ENCODE measurements around the gene MARK3. TPM values are rescaled to one million over a fixed set of nuclear protein-coding genes. Genes with fewer than 3 reads are reported as not detected.
A peak's percentile ranks its signal among the peaks of the same experiment; 100 is the strongest.
"Not testable (repeated sequence)": the region's sequence is repeated elsewhere in the genome, so short reads cannot be mapped to it uniquely, and the experiment has no call there.

MARK3 gene
- total and polyA plus RNA-seq, 8 donors = 52.6 to 157 (median 95.0) TPM

DNA sequence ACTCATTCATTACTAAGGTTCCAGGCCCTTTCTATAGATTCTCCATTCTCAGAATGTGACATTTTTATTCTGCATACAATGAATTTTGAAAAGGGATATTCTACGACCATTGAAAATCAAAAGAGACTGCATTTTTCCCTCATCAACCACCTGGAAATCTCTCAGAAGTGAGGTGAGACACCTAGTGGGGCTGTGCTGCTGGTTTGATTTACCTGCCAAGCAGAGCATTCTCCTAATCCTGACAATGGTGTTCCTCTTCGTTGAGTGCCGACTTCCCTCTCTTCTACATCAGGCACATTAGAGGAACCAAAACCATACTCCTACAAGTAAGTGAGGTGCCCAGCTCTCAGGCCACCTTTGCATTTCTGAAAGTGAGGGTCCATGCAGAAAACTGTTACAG lies 122.5 kb downstream of the MARK3 start:
- intact Hi-C loops (cut with DNase I; ENCODE audit: low total_unique reads) = no loop called here
- DNase-seq = no peak
- Histone ChIP-seq H3K36me3 (peaks cover 35 to 86% (median 84%) of the 10 kb centered on the region in 4 donors), H3K27me3 (no peaks in the 10 kb centered on the region), H3K4me3 (no peak overlapping the region), H3K4me1 (peaks cover 6% of the 10 kb centered on the region in 4 donors), H3K9me3 (no peaks in the 10 kb centered on the region), H3K27ac (no peak overlapping the region)
- WGBS, 5 donors = 80 to 89% (median 82%) methylated on average over 3 of the region's 3 CpGs
- no peak for TF ChIP-seq POLR2A (IDR thresholded peaks at IDR 0.05)
- TF ChIP-seq, protein P1, sequence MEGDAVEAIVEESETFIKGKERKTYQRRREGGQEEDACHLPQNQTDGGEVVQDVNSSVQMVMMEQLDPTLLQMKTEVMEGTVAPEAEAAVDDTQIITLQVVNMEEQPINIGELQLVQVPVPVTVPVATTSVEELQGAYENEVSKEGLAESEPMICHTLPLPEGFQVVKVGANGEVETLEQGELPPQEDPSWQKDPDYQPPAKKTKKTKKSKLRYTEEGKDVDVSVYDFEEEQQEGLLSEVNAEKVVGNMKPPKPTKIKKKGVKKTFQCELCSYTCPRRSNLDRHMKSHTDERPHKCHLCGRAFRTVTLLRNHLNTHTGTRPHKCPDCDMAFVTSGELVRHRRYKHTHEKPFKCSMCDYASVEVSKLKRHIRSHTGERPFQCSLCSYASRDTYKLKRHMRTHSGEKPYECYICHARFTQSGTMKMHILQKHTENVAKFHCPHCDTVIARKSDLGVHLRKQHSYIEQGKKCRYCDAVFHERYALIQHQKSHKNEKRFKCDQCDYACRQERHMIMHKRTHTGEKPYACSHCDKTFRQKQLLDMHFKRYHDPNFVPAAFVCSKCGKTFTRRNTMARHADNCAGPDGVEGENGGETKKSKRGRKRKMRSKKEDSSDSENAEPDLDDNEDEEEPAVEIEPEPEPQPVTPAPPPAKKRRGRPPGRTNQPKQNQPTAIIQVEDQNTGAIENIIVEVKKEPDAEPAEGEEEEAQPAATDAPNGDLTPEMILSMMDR (IDR thresholded peaks at IDR 0.05) = no peak
- no peak for TF ChIP-seq EP300 (IDR thresholded peaks at IDR 0.05)
- no peak for TF ChIP-seq POLR2AphosphoS5 (IDR thresholded peaks at IDR 0.05)

DNA sequence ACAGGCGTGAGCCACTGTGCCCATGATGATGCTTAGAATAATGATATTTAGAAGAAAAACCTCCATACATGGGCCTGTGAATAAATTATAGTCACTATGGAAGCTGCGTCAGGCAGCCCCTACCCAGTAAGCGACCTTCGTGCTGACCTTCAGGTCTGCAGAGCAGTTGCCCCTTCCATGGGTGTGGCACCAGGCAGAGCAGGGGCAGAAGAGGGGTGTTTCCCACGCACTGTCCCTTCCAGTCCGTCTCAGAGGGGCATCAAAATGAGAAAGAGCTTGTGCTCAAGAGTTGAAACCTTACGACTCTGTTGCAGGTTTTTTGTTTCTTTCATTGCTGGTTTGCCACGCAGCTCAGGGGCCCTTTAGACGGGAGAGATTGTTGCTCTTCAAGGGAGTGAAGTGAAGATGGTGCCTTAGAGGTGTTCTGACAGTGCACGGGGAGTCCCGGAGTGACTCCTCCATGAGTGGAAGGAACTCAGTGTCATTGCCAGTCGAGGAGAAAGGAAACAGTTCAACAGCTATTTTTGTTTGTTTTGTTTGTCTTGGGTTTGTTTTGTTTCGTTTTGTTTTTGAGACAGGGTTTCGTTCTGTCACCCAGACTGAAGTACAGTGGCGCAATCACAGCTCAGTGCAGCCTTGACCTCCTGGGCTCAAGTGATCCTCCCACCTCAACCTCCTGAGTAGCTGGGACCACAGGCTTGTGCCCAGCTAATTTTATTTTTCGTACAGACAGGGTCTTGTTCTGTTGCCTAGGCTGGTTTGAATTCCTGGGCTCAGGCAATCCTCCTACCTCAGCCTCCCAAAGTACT lies 123.5 kb downstream of the MARK3 start:
- DNase-seq = no peak
- no peak for TF ChIP-seq EP300 (IDR thresholded peaks at IDR 0.05)
- no peak for TF ChIP-seq POLR2A (IDR thresholded peaks at IDR 0.05)
- intact Hi-C loops (cut with DNase I; ENCODE audit: low total_unique reads) = no loop called here
- no peak overlapping the region for H3K4me3 ChIP-seq
- 82 to 87% (median 85%) methylated on average over 16 of the region's 16 CpGs for WGBS, 5 donors
- H3K27ac ChIP-seq = no peak overlapping the region
- no peaks in the 10 kb centered on the region for H3K27me3 ChIP-seq
- peaks cover 27 to 77% (median 74%) of the 10 kb centered on the region in 4 donors for H3K36me3 ChIP-seq
- no peaks in the 10 kb centered on the region for H3K9me3 ChIP-seq
- H3K4me1 ChIP-seq = peaks cover 13 to 16% (median 16%) of the 10 kb centered on the region in 4 donors

DNA sequence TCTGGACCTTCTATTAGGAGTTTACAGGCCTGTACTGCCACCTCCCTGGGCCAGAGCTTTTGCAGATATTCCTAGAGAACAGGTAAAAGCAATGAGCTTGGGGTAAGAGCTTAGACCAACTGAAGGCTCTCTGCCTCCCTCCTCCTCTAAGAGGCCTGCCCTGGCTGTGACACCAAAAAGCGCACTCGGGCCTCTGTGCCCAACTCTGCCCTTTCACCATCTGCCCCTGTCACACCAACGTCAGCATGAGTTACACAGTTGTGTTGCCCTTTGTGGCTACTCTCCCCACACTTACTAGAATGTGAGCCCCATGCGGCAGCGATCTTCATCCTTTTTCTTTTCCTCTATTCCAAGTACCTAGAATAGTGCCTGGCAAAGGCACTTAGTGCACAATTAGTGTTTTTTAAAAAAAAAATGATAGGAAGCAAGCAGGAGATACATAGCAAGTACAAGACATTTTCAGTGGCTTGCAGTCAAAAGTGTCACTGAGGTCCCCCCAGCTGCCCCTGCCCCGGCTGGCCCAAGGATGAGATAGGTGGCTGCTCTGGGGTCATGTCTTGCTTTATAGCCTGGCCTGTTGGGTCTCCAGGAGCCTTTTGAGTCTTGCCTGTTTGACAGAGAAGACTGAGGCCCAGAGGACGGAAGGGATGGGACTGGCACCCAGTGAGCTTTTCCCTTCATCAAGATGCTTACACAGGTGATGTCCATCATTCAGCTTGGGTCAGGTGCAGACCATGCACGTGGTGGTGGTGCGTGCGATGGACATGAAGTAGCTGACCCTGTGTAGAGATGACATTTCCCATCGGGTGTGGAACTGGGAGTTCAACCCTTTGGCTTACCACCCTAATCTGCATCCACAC lies 124.9 kb downstream of the MARK3 start:
- Histone ChIP-seq H3K36me3 (peaks cover 14 to 63% (median 61%) of the 10 kb centered on the region in 4 donors), H3K4me1 (peaks cover 13 to 21% (median 20%) of the 10 kb centered on the region in 4 donors), H3K4me3 (no peak overlapping the region), H3K9me3 (no peaks in the 10 kb centered on the region), H3K27ac (no peak overlapping the region), H3K27me3 (no peaks in the 10 kb centered on the region)
- intact Hi-C loops (cut with DNase I; ENCODE audit: low total_unique reads) = no loop called here
- no peak for DNase-seq
- WGBS, 5 donors = 88 to 92% (median 89%) methylated on average over 9 to 11 of the region's 11 CpGs
- TF ChIP-seq EP300 (IDR thresholded peaks at IDR 0.05) = no peak
- no peak for TF ChIP-seq POLR2A (IDR thresholded peaks at IDR 0.05)
- no peak for TF ChIP-seq POLR2AphosphoS5 (IDR thresholded peaks at IDR 0.05)
- TF ChIP-seq, protein P1 (IDR thresholded peaks at IDR 0.05) = no peak

DNA sequence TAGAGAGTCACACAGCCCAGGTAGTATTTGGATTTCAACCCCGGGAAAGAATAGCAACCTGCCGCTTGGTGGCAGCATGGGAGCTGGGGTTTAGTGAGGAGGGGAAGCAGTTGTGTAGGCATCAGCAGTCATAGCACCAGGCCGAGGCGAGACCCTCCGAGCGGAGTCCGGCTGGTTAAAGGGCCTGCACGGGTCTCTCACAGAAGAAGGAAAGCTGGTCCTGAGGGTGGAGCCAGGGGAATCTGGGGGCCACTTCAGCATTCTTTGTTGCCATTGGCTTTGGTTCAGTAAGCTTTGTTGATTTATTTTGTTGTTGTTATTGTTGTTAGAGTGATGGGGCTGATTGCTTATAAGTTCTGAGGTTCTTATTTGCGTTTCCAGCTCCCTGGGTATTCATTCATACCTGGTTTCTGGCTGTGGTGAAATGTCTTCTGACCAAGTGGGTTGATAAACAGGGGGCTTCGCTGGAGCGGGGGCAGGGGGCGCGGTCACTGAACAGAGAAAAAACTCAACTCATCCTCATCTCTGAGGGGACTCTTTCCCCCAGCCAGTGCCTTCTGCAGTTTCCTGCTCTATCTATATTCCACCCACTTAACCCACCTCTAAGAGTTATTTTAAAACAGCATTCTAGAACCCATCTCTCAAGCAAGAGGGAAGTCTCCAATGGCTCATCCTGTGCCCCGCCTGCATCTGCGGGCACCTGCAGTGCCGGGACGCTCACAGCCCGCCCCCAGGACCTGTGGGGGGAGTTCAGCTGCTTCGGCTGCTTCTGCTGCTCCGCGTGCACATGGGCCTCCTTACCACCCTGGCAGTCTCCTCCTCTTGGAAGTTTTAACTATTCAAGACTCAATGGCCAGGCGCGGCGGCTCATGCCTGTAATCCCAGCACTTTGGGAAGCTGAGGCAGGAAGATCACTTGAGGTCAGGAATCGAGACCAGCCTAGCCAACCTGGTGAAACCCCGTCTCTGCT lies 125.8 kb downstream of the MARK3 start:
- DNase-seq = no peak
- Histone ChIP-seq H3K36me3 (peaks cover 7 to 54% (median 51%) of the 10 kb centered on the region in 4 donors), H3K27me3 (no peaks in the 10 kb centered on the region), H3K4me3 (no peak overlapping the region), H3K9me3 (no peaks in the 10 kb centered on the region), H3K27ac (peak overlapping the region in 1 of 5 donors; percentile 24), H3K4me1 (peaks cover 13 to 21% (median 20%) of the 10 kb centered on the region in 4 donors)
- intact Hi-C loops (cut with DNase I; ENCODE audit: low total_unique reads) = no loop called here
- TF ChIP-seq EP300 (IDR thresholded peaks at IDR 0.05) (no peak), POLR2AphosphoS5 (IDR thresholded peaks at IDR 0.05) (no peak), POLR2A (IDR thresholded peaks at IDR 0.05) (no peak)
- TF ChIP-seq, protein P1 (IDR thresholded peaks at IDR 0.05) = no peak
- 88 to 94% (median 91%) methylated on average over 26 of the region's 26 CpGs for WGBS, 5 donors

DNA sequence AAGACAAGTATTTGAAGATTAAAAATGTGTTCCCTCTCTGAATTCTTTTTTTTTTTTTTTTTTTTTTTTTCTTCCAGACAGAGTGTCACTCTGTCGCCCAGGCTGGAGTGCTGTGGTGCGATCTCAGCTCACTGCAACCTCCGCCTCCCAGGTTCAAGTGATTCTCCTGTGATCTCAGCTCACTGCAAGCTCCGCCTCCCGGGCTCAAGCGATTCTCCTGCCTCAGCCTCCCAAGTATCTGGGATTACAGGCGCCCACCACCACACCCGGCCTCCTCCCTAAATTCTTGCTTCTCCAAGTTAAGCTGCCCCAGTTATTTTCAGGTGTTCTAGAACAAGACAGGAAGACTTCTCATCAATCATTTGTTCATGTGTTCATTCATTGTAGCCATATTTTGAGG lies 127.0 kb downstream of the MARK3 start:
- H3K4me3 ChIP-seq; DNase-seq; H3K27me3 ChIP-seq; H3K9me3 ChIP-seq; intact Hi-C loops (cut with DNase I; ENCODE audit: low total_unique reads): not testable (repeated sequence)
- Histone ChIP-seq H3K4me1 (peaks cover 13 to 24% (median 20%) of the 10 kb centered on the region in 4 donors), H3K36me3 (peaks cover 7 to 46% (median 44%) of the 10 kb centered on the region in 4 donors), H3K27ac (peak overlapping the region; percentile 71 to 86 (median 81))
- WGBS, 5 donors = 91 to 94% (median 92%) methylated on average over 8 of the region's 8 CpGs
